22Rv1 (cell line): ENCODE measurements around the gene CLIC2.

Experiments used
- H3K27ac ChIP-seq: fragments of 450-650 bp; 2 replicates; pipeline ENCODE4 v1.5.1; 2017
- CTCF ChIP-seq: fragments of 450-650 bp; IDR thresholded peaks from 2 replicates; pipeline ENCODE4 v1.5.1; 2017; ENCODE audit warnings: mild to moderate bottlenecking
- ZFX ChIP-seq: fragments of 450-650 bp; IDR thresholded peaks from 2 replicates; pipeline ENCODE4 v1.6.1; 2017; ENCODE audit warnings: antibody characterized with exemption, borderline replicate concordance

The CLIC2 gene

GRCh38 chrX:155242300-155242699 is 92.1 kb downstream of the CLIC2 start:
- H3K27ac ChIP-seq, result no peak overlapping the region
- TF ChIP-seq ZFX, result no peak
- TF ChIP-seq CTCF, result no peak

DNA sequence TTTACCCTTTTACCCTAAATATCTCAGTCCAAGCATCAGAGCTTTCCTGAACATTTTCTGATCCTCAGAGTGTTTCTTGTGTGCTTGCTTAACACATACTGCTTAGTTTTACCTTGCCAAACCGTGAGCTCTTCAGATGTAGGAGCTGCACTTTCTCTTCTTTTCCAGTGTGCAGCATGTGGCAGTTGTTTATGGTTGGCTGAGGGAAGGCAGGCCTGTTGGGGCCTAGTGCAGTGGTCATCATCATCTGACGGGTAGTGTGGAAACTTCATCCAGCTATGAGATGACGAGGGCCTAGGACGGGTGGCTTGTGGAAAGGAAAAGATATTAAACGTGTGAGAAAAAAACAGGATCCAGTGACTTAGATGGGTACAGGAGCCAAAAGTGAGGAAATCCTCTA is 96.7 kb downstream of the CLIC2 start:
- TF ChIP-seq CTCF (no peak), ZFX (no peak)
- no peak overlapping the region for H3K27ac ChIP-seq

- H3K27ac ChIP-seq, result peak overlapping the region; percentile 26; the same call in 1 of the 2 replicates
- TF ChIP-seq CTCF (no peak), ZFX (no peak)
Measured at GRCh38 chrX:155235891-155236290, 98.5 kb downstream of the CLIC2 start.

DNA sequence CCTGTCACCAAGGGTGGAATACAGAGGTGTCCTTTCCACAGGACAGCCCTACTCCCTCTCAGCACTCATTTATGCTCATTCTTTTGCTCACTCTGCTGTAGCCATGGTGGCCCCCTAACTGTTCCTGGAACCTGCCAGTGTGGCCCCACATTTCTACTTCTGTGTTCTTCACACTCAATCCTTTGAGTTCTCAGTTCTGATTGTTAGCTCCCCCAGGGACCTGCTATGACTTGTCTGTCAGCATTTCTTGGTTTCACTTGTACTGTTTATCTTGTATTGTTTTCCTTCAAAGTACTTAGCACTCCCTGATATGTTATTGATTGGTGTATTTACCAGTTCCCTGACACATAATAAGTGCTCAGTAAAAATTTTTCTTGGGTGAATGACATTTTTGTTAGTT is 103.3 kb downstream of the CLIC2 start:
- TF ChIP-seq CTCF, result no peak
- no peak for TF ChIP-seq ZFX
- H3K27ac ChIP-seq, result no peak overlapping the region
